ENCODE results near the gene DTNBP1.
"Not testable (repeated sequence)": the region's sequence is repeated elsewhere in the genome, so short reads cannot be mapped to it uniquely, and the experiment has no call there.

DTNBP1 gene

GRCh38 chr6:15668918-15669317, 6.1 kb upstream of the DTNBP1 start:
- no peak for DNase-seq (ENCODE audit: low read depth)

DNA sequence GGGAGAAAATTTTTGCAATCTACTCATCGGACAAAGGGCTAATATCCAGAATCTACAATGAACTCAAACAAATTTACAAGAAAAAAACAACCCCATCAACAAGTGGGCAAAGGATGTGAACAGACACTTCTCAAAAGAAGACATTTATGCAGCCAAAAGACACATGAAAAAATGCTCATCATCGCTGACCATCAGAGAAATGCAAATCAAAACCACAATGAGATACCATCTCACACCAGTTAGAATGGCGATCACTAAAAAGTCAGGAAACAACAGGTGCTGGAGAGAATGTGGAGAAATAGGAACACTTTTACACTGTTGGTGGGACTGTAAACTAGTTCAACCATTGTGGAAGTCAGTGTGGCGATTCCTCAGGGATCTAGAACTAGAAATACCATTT, 4.1 kb upstream of the DTNBP1 start:
- not testable (repeated sequence) for DNase-seq (ENCODE audit: low read depth)

DNA sequence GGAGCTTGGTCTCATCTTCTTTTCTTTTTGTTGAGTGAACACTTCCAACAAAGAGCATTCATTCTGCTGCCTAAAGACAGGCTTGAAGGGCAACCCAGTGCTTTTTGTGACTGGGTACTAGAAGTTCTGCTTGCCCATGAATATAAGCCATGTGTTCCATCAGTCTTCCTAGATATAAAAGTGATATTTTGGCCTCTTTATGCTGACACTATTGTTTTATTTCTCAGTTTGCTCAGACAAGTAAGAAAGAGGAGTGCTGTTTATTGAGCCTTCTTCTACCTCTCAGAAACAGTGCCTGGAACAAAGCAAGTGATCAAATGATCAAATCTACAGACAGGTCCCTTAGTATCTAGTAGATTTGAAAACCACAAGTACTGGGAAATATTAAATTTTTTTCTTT, 2.4 kb upstream of the DTNBP1 start:
- no peak for DNase-seq (ENCODE audit: low read depth)

GRCh38 chr6:15663130-15663871, 473 bp upstream of the DTNBP1 start:
- no peak for DNase-seq (ENCODE audit: low read depth)

GRCh38 chr6:15661853-15662325, 939 bp downstream of the DTNBP1 start:
- DNase-seq (ENCODE audit: low read depth) = no peak

- no peak for DNase-seq (ENCODE audit: low read depth)
These were observed 3.6 kb downstream of the DTNBP1 start for GRCh38 chr6:15659181-15659580.

- DNase-seq (ENCODE audit: low read depth) = no peak
These were observed 4.6 kb downstream of the DTNBP1 start for GRCh38 chr6:15658181-15658744.

GRCh38 chr6:15657290-15657689, 5.5 kb downstream of the DTNBP1 start:
- DNase-seq (ENCODE audit: low read depth) = no peak

- no peak for DNase-seq (ENCODE audit: low read depth)
These were observed 6.7 kb downstream of the DTNBP1 start for GRCh38 chr6:15656145-15656544.

DNA sequence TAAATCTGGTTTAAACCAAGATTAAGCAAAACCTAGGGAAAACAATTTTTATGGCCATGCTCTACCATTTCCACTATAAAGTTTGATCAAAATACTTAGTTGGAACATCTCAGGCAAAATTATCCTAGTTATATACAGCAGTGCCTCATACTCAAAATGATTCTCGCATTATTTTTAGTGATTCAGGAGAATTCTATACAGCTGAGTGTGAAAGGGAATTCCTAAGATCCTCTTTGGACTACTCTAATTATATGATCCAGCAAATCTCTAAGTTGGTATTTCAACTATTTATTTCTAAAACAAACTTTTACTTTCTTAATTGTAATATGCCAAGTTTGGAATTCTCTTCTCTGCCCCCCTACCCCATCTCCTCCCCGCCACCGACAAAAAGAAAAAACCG, 8.6 kb downstream of the DTNBP1 start:
- DNase-seq (ENCODE audit: low read depth) = no peak

GRCh38 chr6:15653581-15653980, 9.2 kb downstream of the DTNBP1 start:
- no peak for DNase-seq (ENCODE audit: low read depth)

DNA sequence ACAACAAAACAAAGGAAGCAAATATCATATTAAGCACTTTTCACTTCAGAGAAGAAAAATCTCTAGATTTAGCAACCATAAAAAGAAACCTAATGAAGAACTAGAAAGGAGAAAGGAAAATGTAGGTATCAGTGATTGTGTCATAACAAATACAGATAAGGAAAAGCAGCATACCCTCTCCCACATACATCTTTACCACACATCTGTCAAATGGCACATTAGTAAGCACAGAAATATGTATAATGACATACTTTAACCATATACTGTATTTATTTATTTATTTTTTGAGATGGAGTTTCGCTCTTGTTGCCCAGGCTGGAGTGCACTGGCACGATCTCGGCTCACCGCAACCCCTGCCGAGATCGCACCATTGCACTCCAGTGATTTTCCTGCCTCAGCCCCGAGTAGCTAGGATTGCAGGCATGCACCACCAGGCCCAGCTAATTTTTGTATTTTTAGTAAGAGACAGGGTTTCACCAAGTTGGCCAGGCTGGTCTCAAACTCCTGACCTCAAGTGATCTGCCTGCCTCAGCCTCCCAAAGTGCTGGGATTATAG, 12.7 kb downstream of the DTNBP1 start:
- not testable (repeated sequence) for DNase-seq (ENCODE audit: low read depth)

GRCh38 chr6:15644904-15645303, 17.9 kb downstream of the DTNBP1 start:
- DNase-seq (ENCODE audit: low read depth) = no peak

- no peak for DNase-seq (ENCODE audit: low read depth)
These were observed 19.3 kb downstream of the DTNBP1 start for GRCh38 chr6:15643542-15643941.

GRCh38 chr6:15642276-15642675, 20.6 kb downstream of the DTNBP1 start:
- DNase-seq (ENCODE audit: low read depth) = no peak

DNA sequence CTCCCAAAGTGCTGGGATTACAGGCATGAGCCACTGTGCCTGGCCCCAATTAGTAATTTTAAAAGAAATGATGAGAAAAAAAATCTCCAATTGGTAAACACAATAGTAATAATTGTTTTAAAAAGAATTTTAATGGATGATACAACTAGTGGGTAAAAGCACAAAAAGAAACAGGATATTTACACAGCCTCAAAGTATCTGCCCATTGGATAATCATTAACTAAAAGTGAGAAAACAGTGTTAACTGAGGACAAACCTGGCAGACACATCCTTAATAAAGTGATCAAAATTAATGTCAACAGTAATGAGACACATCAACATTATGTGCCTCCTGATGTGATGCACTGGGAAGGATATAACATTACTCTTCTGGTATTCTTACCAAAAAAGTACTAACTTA, 24.5 kb downstream of the DTNBP1 start:
- no peak for DNase-seq (ENCODE audit: low read depth)

DNA sequence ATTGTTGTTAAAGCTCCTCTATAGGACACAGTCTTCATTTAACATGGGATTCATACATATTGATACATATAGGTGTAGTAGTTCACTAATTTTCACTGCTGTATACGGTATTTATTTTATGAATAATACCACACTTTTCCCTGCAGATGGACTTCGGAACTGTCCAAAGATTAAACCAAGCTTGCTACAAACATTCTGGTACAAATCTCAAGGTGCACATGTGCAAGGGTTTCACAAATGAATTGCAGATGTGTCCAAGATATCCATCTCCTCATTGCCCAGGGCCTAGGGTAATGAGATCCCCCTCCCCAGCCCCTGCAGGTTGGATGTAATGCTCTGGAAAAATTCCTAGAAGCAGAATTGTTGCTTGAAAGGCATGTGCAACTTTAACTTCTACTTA, 31.4 kb downstream of the DTNBP1 start:
- no peak for DNase-seq (ENCODE audit: low read depth)

DNA sequence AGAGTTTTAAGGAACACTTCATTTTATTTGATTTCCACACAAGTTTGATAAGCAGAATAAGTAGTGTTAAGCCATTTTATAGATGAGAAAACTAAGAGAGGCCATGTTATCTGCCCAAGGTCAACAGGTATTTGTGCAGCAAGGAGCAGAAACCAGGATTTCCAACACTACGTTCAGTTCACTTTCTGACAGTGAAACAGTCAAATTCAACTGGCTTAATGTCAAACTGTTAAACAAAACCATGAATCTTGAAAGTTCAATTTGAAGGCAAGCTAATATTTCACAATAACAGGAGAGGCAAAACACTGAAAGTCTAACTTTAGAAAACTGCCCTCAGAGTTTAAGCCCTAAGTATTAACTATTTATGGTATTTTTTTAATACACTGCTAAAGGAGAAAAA, 32.6 kb downstream of the DTNBP1 start:
- no peak for DNase-seq (ENCODE audit: low read depth)

- DNase-seq (ENCODE audit: low read depth) = no peak
These were observed 33.3 kb downstream of the DTNBP1 start for GRCh38 chr6:15629487-15629886.

DNA sequence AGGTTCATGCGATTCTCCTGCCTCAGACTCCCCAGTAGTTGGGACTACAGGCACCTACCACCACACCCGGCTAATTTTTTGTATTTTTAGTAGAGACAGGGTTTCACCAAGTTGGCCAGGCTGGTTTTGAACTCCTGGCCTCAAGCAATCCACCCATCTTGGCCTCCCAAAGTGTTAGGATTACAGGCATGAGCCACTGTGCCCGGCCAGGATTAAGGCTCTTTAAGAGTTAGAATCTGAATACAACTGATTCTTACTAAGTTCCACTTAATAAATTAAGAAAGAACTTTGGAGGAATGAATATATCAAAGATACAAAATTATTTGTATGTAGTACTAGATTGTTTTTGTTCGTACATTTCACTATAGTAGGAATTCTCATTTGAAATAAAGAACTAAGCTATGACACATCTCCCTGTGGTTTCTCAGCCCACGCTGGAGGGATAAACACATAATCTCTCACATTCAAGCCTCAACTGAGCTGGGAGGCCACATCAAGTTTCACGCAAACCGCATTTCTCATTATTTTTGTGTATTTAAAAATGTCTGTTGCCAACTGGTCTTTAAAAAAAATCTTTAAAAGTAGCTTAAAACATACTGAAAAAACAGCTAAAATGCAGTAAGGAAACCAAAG, 34.2 kb downstream of the DTNBP1 start:
- peak; percentile 19 for DNase-seq (ENCODE audit: low read depth)

- no peak for DNase-seq (ENCODE audit: low read depth)
These were observed 35.0 kb downstream of the DTNBP1 start for GRCh38 chr6:15627821-15628220.

- no peak for DNase-seq (ENCODE audit: low read depth)
These were observed 35.8 kb downstream of the DTNBP1 start for GRCh38 chr6:15626878-15627674.

Data from stimulated activated CD8-positive, alpha-beta memory T cell treated with anti-CD3 and anti-CD28 coated beads, Interleukin-12 subunit alpha, Interleukin-12 subunit beta, amount 100 ng/mL, for 4 hours (primary cell).